Endodermal cell (in vitro differentiated cells): Measurements from ENCODE around the gene ADPRS. TPM values are rescaled to one million over a fixed set of nuclear protein-coding genes. Genes with fewer than 3 reads are reported as not detected.
A peak's percentile ranks its signal among the peaks of the same experiment; 100 is the strongest.

Source experiments
- DNase-seq: peaks from one replicate; pipeline ENCODE4 v3.0.0-alpha.2; 2017
- H3K27ac ChIP-seq: 2 replicates; pipeline ENCODE4 v1.5.1; 2013; ENCODE audit warnings: mild to moderate bottlenecking, low read depth, low read length, moderate library complexity
- H3K27me3 ChIP-seq: 2 replicates; pipeline ENCODE4 v1.6.1; 2013; ENCODE audit warnings: mild to moderate bottlenecking, low read length, moderate library complexity; ENCODE audit not compliant: insufficient read depth, control insufficient read depth, poor library complexity, severe bottlenecking
- H3K36me3 ChIP-seq: 2 replicates; pipeline ENCODE4 v1.7.0; 2013; ENCODE audit warnings: mild to moderate bottlenecking, low read length, moderate library complexity; ENCODE audit not compliant: control insufficient read depth, insufficient read depth
- H3K4me1 ChIP-seq: one replicate; pipeline ENCODE4 v1.7.0; 2013; ENCODE audit warnings: low read length; ENCODE audit not compliant: control insufficient read depth, insufficient read depth
- H3K4me3 ChIP-seq: 2 replicates; pipeline ENCODE4 v1.5.1; 2013; ENCODE audit warnings: mild to moderate bottlenecking, low read length, moderate library complexity
- H3K9ac ChIP-seq: 2 replicates; pipeline ENCODE4 v1.6.1; 2013; ENCODE audit warnings: mild to moderate bottlenecking, low read length, moderate library complexity; ENCODE audit not compliant: poor library complexity, severe bottlenecking; ENCODE audit errors: extremely low read depth
- H3K9me3 ChIP-seq: 2 replicates; pipeline ENCODE4 v1.6.1; 2013; ENCODE audit warnings: mild to moderate bottlenecking, low read length, moderate library complexity; ENCODE audit not compliant: control insufficient read depth
- H3K27ac Mint-ChIP-seq: 2 replicates; pipeline ENCODE4 v1.8.0; 2020; ENCODE audit warnings: mixed read lengths
- H3K27me3 Mint-ChIP-seq: 2 replicates; pipeline ENCODE4 v1.8.0; 2021; ENCODE audit warnings: mild to moderate bottlenecking, mixed read lengths; ENCODE audit not compliant: insufficient read depth
- H3K36me3 Mint-ChIP-seq: 2 replicates; pipeline ENCODE4 v1.8.0; 2020; ENCODE audit warnings: low read depth, mixed read lengths
- H3K4me1 Mint-ChIP-seq: 2 replicates; pipeline ENCODE4 v1.8.0; 2020; ENCODE audit warnings: mixed read lengths
- H3K4me3 Mint-ChIP-seq: 2 replicates; pipeline ENCODE4 v1.8.0; 2020; ENCODE audit warnings: mild to moderate bottlenecking, moderate library complexity, mixed read lengths
- H3K9me3 Mint-ChIP-seq: 2 replicates; pipeline ENCODE4 v1.8.0; 2020; ENCODE audit warnings: mild to moderate bottlenecking, mixed read lengths
- CTCF ChIP-seq: fragments of 200-600 bp; sonication (generic); conservative IDR thresholded peaks from 2 replicates; pipeline ENCODE4 v1.5.0; 2021; ENCODE audit warnings: antibody characterized with exemption, mild to moderate bottlenecking
- WGBS, 2 experiments: methylation state at CpG; one replicate each; pipeline versions ENCODE4 v1.1.5 to v1.1.7; 2013; ENCODE audit warnings: missing lambda C conversion rate in 2 of 2, mixed read lengths in 1 of 2; ENCODE audit not compliant: insufficient coverage in 1 of 2, insufficient read length in 1 of 2; 5-methylcytosine and 5-hydroxymethylcytosine counted together
- total RNA-seq, 2 donors: library from RNA; stranded (reverse); fragmentation: NEBNext Ultra II Directional in 1 of 2; extraction: Animal tissue kit (Norgen Biotek cat#: 25700) in 1 of 2; gene quantifications; 2 replicates in 1 of 2; 3 replicates in 1 of 2; pipeline ENCODE4 v1.2.1, GENCODE V29; 2021

ADPRS gene
- total RNA-seq, 2 donors from 2014 or later: 22.1 to 25.3 TPM

- Mint-ChIP-seq H3K4me3 (no peak overlapping the region), H3K9me3 (no peaks in the 10 kb centered on the region), H3K27me3 (no peaks in the 10 kb centered on the region), H3K27ac (peak overlapping the region; percentile 62), H3K4me1 (no peaks in the 10 kb centered on the region), H3K36me3 (peaks cover 17% of the 10 kb centered on the region)
- no peaks in the 10 kb centered on the region for H3K9me3 ChIP-seq
- 87 to 88% methylated on average over 5 to 6 of the region's 6 CpGs for WGBS, 2 experiments
- H3K27me3 ChIP-seq: no peaks in the 10 kb centered on the region
- H3K27ac ChIP-seq: no peak overlapping the region
- no peak for DNase-seq
- H3K9ac ChIP-seq: no peak overlapping the region
- peaks cover 35% of the 10 kb centered on the region for H3K36me3 ChIP-seq
- TF ChIP-seq CTCF: no peak
- no peaks in the 10 kb centered on the region for H3K4me1 ChIP-seq
- H3K4me3 ChIP-seq: no peak overlapping the region
Measured at GRCh38 chr1:36135330-36135667, 46.6 kb downstream of the ADPRS start.

- H3K4me3 ChIP-seq: no peak overlapping the region
- H3K9me3 Mint-ChIP-seq: no peaks in the 10 kb centered on the region
- H3K9ac ChIP-seq: no peak overlapping the region
- H3K27me3 ChIP-seq: no peaks in the 10 kb centered on the region
- H3K9me3 ChIP-seq: no peaks in the 10 kb centered on the region
- H3K27me3 Mint-ChIP-seq: no peaks in the 10 kb centered on the region
- peaks cover 17% of the 10 kb centered on the region for H3K36me3 Mint-ChIP-seq
- H3K27ac Mint-ChIP-seq: peak overlapping the region; percentile 62
- H3K4me1 Mint-ChIP-seq: no peaks in the 10 kb centered on the region
- no peak overlapping the region for H3K4me3 Mint-ChIP-seq
- H3K36me3 ChIP-seq: peaks cover 36% of the 10 kb centered on the region
- H3K27ac ChIP-seq: no peak overlapping the region
- no peaks in the 10 kb centered on the region for H3K4me1 ChIP-seq
- DNase-seq: no peak
- TF ChIP-seq CTCF: no peak
Measured at GRCh38 chr1:36135796-36136195, 47.1 kb downstream of the ADPRS start.

- WGBS, 2 experiments: 89 to 90% methylated on average over 1 of the region's 1 CpG
- H3K9me3 ChIP-seq: no peaks in the 10 kb centered on the region
- no peaks in the 10 kb centered on the region for H3K4me1 ChIP-seq
- H3K36me3 ChIP-seq: peaks cover 36% of the 10 kb centered on the region
- no peak for DNase-seq
- H3K27me3 ChIP-seq: no peaks in the 10 kb centered on the region
- Mint-ChIP-seq H3K36me3 (peaks cover 23% of the 10 kb centered on the region), H3K27ac (no peak overlapping the region), H3K4me1 (no peaks in the 10 kb centered on the region), H3K9me3 (no peaks in the 10 kb centered on the region), H3K27me3 (no peaks in the 10 kb centered on the region), H3K4me3 (no peak overlapping the region)
- H3K4me3 ChIP-seq: no peak overlapping the region
- no peak for TF ChIP-seq CTCF
- no peak overlapping the region for H3K9ac ChIP-seq
- no peak overlapping the region for H3K27ac ChIP-seq
Measured at GRCh38 chr1:36136535-36136934, 47.8 kb downstream of the ADPRS start.
